ENCODE data around the gene TMEM33.

Gene TMEM33

DNA sequence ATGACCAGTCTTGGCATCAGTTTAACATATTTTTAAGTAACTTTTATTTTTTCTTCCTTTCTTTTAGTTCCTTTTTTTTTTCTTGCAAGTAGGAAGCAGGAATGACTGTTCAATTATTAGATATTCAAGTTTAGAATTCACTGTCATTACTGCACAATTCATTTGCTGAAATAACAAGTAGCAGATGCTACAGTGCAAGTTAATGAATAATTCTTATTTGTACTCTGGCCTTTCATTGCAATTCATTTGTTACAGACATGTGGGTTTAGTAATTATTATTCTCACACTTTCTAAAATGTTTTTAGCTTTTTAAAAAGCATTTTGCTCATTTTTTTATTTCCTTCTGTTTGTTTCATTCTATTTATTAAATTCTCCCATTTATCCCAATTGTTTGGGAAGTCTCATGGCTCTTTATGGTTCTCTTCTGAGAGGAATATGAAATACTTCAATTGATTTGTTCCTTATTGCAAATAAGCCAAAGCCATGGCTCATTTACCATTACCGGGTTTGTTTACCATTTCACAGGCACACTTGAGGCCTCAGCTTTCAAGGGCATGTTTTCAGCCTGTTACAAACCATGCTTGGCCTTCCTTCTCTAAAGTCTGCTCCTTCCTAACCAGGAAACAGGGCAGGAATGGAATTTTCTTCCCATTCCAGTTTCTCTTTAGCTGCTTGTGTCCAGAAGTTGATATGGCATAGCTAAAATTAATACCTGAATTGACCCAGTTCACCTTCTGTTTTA is 41.7 kb downstream of the TMEM33 start:
- ChIA-PET POLR2A (no interaction called here), CTCF (interaction anchor here (0.9 kb wide), 1 partner anchor 9 kb away, joined by 3 read pairs; no protein-coding TSS in a partner anchor)
- TF ChIP-seq, protein P1, sequence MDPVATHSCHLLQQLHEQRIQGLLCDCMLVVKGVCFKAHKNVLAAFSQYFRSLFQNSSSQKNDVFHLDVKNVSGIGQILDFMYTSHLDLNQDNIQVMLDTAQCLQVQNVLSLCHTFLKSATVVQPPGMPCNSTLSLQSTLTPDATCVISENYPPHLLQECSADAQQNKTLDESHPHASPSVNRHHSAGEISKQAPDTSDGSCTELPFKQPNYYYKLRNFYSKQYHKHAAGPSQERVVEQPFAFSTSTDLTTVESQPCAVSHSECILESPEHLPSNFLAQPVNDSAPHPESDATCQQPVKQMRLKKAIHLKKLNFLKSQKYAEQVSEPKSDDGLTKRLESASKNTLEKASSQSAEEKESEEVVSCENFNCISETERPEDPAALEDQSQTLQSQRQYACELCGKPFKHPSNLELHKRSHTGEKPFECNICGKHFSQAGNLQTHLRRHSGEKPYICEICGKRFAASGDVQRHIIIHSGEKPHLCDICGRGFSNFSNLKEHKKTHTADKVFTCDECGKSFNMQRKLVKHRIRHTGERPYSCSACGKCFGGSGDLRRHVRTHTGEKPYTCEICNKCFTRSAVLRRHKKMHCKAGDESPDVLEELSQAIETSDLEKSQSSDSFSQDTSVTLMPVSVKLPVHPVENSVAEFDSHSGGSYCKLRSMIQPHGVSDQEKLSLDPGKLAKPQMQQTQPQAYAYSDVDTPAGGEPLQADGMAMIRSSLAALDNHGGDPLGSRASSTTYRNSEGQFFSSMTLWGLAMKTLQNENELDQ (tag by site-specific recombination; IDR thresholded peaks at IDR 0.05; ENCODE audit: low read depth), result no peak
- TF ChIP-seq MZF1 (tag by site-specific recombination; IDR thresholded peaks at IDR 0.05; ENCODE audit: borderline replicate concordance), result no peak
- no peak for TF ChIP-seq ZNF423 (tag by site-specific recombination; IDR thresholded peaks at IDR 0.05)
- no peak overlapping the region for H3K27ac ChIP-seq (ENCODE audit: extremely low read depth, low read depth, low read length)
- H3K9me3 ChIP-seq (ENCODE audit: control insufficient read depth, insufficient read depth, low read depth, low read length), result no peaks in the 10 kb centered on the region
- no peaks in the 10 kb centered on the region for H3K36me3 ChIP-seq (ENCODE audit: control insufficient read depth in 2 of 2, insufficient read depth in 1 of 2, low read length in 2 of 2)
- no peaks in the 10 kb centered on the region for H3K4me1 ChIP-seq (ENCODE audit: control insufficient read depth, insufficient read depth, low read length)
- H3K4me3 ChIP-seq (ENCODE audit: low read depth, low read length), result no peak overlapping the region

DNA sequence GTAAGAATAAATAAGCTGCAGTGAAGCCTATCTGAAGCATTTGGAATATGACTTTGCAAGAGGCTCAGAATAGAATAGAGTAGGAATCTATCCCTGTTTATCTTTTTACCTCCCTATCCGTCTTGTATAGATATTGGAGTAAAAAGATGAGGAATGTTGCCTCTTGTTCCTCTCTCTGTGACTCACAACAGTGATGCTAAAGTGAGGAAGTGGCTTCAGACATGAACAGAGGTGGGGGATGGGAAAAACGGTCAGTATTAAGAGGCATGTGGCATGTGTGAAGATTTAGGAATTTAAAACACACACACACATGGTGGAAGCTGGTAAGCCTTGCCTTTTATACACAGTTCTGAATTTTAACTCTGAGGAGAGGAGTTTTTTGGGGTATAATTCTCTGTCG is 42.5 kb downstream of the TMEM33 start:
- Histone ChIP-seq H3K4me1 (ENCODE audit: control insufficient read depth, insufficient read depth, low read length) (no peaks in the 10 kb centered on the region), H3K27ac (ENCODE audit: extremely low read depth, low read depth, low read length) (no peak overlapping the region), H3K4me3 (ENCODE audit: low read depth, low read length) (no peak overlapping the region), H3K36me3 (ENCODE audit: control insufficient read depth in 2 of 2, insufficient read depth in 1 of 2, low read length in 2 of 2) (no peaks in the 10 kb centered on the region), H3K9me3 (ENCODE audit: control insufficient read depth, insufficient read depth, low read depth, low read length) (no peaks in the 10 kb centered on the region)
- TF ChIP-seq ZNF175 (tag by site-specific recombination; IDR thresholded peaks at IDR 0.05) (no peak), ZNF626 (tag by site-specific recombination; IDR thresholded peaks at IDR 0.05) (no peak), ZNF560 (tag by site-specific recombination; IDR thresholded peaks at IDR 0.05; ENCODE audit: borderline replicate concordance) (no peak), ZNF2 (tag by site-specific recombination; IDR thresholded peaks at IDR 0.05) (no peak), ZNF776 (tag by site-specific recombination; IDR thresholded peaks at IDR 0.05; ENCODE audit: borderline replicate concordance) (no peak), ZNF544 (tag by site-specific recombination; IDR thresholded peaks at IDR 0.05) (no peak), ZFHX2 (tag by site-specific recombination; conservative IDR thresholded peaks at IDR 0.05) (no peak), ZNF211 (tag by site-specific recombination; IDR thresholded peaks at IDR 0.05; ENCODE audit: low read depth) (no peak), ZNF701 (tag by site-specific recombination; IDR thresholded peaks at IDR 0.05) (no peak), ZNF658 (tag by site-specific recombination; IDR thresholded peaks at IDR 0.05) (no peak), GLI2 (tag by site-specific recombination; IDR thresholded peaks at IDR 0.05; ENCODE audit: borderline replicate concordance, low read depth) (no peak)
- TF ChIP-seq, protein P2, sequence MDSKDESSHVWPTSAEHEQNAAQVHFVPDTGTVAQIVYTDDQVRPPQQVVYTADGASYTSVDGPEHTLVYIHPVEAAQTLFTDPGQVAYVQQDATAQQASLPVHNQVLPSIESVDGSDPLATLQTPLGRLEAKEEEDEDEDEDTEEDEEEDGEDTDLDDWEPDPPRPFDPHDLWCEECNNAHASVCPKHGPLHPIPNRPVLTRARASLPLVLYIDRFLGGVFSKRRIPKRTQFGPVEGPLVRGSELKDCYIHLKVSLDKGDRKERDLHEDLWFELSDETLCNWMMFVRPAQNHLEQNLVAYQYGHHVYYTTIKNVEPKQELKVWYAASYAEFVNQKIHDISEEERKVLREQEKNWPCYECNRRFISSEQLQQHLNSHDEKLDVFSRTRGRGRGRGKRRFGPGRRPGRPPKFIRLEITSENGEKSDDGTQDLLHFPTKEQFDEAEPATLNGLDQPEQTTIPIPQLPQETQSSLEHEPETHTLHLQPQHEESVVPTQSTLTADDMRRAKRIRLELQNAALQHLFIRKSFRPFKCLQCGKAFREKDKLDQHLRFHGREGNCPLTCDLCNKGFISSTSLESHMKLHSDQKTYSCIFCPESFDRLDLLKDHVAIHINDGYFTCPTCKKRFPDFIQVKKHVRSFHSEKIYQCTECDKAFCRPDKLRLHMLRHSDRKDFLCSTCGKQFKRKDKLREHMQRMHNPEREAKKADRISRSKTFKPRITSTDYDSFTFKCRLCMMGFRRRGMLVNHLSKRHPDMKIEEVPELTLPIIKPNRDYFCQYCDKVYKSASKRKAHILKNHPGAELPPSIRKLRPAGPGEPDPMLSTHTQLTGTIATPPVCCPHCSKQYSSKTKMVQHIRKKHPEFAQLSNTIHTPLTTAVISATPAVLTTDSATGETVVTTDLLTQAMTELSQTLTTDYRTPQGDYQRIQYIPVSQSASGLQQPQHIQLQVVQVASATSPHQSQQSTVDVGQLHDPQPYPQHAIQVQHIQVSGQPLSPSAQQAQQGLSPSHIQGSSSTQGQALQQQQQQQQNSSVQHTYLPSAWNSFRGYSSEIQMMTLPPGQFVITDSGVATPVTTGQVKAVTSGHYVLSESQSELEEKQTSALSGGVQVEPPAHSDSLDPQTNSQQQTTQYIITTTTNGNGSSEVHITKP (tag by site-specific recombination; IDR thresholded peaks at IDR 0.05), result no peak
- TF ChIP-seq, protein P3, sequence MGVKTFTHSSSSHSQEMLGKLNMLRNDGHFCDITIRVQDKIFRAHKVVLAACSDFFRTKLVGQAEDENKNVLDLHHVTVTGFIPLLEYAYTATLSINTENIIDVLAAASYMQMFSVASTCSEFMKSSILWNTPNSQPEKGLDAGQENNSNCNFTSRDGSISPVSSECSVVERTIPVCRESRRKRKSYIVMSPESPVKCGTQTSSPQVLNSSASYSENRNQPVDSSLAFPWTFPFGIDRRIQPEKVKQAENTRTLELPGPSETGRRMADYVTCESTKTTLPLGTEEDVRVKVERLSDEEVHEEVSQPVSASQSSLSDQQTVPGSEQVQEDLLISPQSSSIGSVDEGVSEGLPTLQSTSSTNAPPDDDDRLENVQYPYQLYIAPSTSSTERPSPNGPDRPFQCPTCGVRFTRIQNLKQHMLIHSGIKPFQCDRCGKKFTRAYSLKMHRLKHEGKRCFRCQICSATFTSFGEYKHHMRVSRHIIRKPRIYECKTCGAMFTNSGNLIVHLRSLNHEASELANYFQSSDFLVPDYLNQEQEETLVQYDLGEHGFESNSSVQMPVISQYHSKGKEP (tag by site-specific recombination; IDR thresholded peaks at IDR 0.05), result no peak
- ChIA-PET POLR2A (no interaction called here), CTCF (interaction anchor here (0.9 kb wide), 1 partner anchor 10 kb away, joined by 3 read pairs; no protein-coding TSS in a partner anchor)
